Measurements from ENCODE around the gene CHKA. TPM values are rescaled to one million over a fixed set of nuclear protein-coding genes. Genes with fewer than 3 reads are reported as not detected.

The CHKA gene
- 34.9 TPM for polyA plus RNA-seq (2013, experiment 1 of 2)
- 33.0 TPM for polyA plus RNA-seq (2013, experiment 2 of 2)

DNA sequence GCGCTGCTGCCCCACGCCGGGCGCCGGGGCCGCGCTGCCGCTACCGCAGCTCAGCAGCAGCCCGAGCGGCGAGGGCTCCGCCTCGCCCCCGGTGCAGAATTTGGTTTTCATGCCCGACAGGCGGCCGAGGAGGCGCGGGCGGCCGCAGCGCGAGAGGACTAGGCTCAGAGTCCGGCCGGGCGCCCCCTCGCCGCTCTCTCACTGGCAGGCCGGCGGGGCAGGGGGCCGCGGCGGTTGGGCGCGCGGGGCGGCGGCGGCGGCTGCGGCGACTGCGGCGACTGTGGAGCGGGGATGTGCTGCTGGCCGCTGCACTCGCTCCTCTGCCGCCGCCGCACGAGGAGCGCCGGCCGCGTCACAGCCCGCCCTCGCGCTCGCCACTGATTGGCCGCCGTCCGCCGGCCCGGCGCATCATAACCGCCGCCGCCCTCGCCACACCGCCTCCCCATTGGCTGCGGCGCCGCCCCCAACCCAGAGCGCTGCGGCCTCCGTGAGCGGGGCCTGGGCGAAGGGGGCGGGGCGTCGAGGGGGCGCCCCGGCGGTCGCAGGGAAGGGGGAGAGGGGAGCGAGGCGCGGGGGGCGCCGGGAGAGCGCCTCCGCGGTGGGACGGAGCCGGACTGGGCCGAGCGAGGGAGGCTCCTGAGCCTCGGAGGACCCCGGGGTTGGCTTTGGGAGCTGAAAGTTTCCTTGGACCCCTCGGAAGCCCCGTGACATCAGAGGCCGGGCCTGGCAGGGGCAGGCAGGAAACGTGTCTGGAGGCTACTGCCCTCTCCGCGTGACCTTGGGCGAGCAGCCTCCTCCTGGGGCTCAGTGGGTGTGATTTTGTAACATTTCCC lies at the start of gene CHKA:
Gene CHKA (minus strand): TSS at position 322 of the 833 bp plus-strand sequence. CDS start 211 bp downstream, at position 111.
- no peaks in the 10 kb centered on the region for H3K27me3 ChIP-seq (ENCODE audit: insufficient read depth, low read length)
- H3K9ac ChIP-seq (ENCODE audit: low read depth, low read length) = peak within 1 kb of the TSS; percentile 83
- peaks cover 44% of the 10 kb centered on the region for H3K4me1 ChIP-seq (ENCODE audit: insufficient read depth, low read length)
- H3K9me3 ChIP-seq (ENCODE audit: insufficient read depth, low read depth, low read length) = no peaks in the 10 kb centered on the region
- 0 out of 2 replicates have a peak, but pooled peaks cover under 1% of the 10 kb centered on the region for H3K36me3 ChIP-seq (ENCODE audit: insufficient read depth, low read length)
- under 1% methylated on average over 107 of the region's 107 CpGs for WGBS
- H3K4me3 ChIP-seq (ENCODE audit: low read length) = peak within 1 kb of the TSS; percentile 99
- H3K27ac ChIP-seq (ENCODE audit: low read depth, low read length) = peak within 1 kb of the TSS; percentile 88

DNA sequence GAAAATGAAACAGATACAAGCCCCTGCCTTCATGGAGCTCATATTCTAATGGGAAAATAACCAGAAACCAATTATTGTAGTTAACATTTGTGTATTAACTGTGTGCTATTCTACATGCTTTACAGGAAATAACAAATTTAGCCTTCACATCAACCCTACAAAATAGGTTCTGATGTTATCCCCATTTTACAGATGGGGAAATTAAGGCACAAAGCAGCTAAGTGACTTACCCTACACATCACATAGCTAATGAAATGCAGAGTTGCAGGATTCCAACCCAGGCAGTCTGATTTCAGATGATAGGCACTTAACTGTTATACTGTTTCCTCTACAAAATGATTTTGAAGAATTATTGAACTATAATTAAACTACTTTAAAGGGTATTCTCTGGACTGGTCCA lies 48.3 kb upstream of the CHKA start:
- Histone ChIP-seq H3K27ac (ENCODE audit: low read depth, low read length) (no peak overlapping the region), H3K9me3 (ENCODE audit: insufficient read depth, low read depth, low read length) (no peaks in the 10 kb centered on the region), H3K36me3 (ENCODE audit: insufficient read depth, low read length) (peaks cover 89% of the 10 kb centered on the region), H3K4me3 (ENCODE audit: low read length) (no peak overlapping the region), H3K27me3 (ENCODE audit: insufficient read depth, low read length) (no peaks in the 10 kb centered on the region), H3K9ac (ENCODE audit: low read depth, low read length) (no peak overlapping the region), H3K4me1 (ENCODE audit: insufficient read depth, low read length) (no peaks in the 10 kb centered on the region)

DNA sequence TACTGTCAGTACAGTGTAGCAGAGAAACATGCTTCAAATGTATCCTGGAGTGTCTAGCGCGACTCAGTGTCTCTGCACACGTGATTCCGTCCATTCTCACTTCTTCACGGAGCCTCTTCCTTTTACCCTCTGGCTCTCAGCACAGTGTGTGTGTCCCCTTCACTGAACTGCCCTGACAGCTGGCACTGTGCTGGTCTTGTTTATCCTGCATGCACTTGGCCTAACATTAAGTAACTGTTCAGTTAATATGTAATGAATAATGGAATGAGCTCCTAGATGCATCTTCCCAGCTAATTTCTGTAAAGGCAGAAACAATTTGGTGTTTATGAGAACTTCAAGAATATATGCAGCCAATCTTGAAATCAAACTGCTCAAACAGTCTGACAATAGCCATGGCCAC lies 47.5 kb upstream of the CHKA start:
- Histone ChIP-seq H3K27me3 (ENCODE audit: insufficient read depth, low read length) (no peaks in the 10 kb centered on the region), H3K36me3 (ENCODE audit: insufficient read depth, low read length) (peaks cover 89% of the 10 kb centered on the region), H3K4me1 (ENCODE audit: insufficient read depth, low read length) (no peaks in the 10 kb centered on the region), H3K9me3 (ENCODE audit: insufficient read depth, low read depth, low read length) (no peaks in the 10 kb centered on the region), H3K9ac (ENCODE audit: low read depth, low read length) (no peak overlapping the region), H3K4me3 (ENCODE audit: low read length) (no peak overlapping the region), H3K27ac (ENCODE audit: low read depth, low read length) (no peak overlapping the region)
- WGBS = 96% methylated on average over 5 of the region's 5 CpGs

DNA sequence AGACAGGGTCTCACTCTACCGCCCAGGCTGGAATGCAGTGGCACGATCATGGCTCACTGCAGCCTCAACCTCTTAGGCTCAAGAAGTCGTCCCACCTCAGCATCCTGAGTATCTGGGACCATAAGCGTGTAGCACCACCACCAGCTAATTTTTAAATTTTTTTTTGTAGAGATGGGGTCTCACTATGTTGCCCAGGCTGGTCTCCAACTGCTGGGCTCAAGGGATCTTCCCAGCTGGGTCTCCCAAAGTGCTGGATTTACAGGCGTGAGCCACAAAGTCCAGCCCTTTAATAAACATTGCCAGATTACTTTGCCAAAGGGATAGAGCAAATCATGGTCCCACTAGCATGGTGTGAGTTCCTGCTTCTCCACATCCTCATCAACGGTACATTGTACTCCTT lies 46.3 kb upstream of the CHKA start:
- peaks cover 81% of the 10 kb centered on the region for H3K36me3 ChIP-seq (ENCODE audit: insufficient read depth, low read length)
- 95% methylated on average over 6 of the region's 6 CpGs for WGBS
- no peak overlapping the region for H3K4me3 ChIP-seq (ENCODE audit: low read length)
- H3K9me3 ChIP-seq (ENCODE audit: insufficient read depth, low read depth, low read length) = no peaks in the 10 kb centered on the region
- no peak overlapping the region for H3K9ac ChIP-seq (ENCODE audit: low read depth, low read length)
- no peaks in the 10 kb centered on the region for H3K27me3 ChIP-seq (ENCODE audit: insufficient read depth, low read length)
- H3K27ac ChIP-seq (ENCODE audit: low read depth, low read length) = no peak overlapping the region
- H3K4me1 ChIP-seq (ENCODE audit: insufficient read depth, low read length) = no peaks in the 10 kb centered on the region

DNA sequence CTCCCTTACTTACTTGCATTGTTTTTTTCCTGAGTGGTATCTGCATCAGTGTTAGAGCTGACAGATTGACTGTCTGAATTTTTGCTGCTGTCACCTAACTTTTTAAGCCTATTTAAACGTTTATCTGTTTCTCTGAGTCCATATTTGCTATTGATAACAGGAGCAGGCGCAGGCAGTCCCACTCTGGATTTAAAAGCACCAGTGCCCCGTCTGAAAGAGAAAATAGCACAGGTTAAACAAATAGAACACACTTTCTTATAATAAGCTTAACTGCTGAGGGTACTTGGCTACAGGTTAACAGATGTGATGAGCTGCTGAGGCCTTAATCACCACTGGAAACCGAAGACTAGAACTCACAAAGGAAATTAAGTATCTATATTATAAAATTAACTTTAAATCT lies 45.8 kb upstream of the CHKA start:
- 97% methylated on average over 3 of the region's 4 CpGs for WGBS
- no peak overlapping the region for H3K9ac ChIP-seq (ENCODE audit: low read depth, low read length)
- H3K36me3 ChIP-seq (ENCODE audit: insufficient read depth, low read length) = peaks cover 76% of the 10 kb centered on the region
- H3K27me3 ChIP-seq (ENCODE audit: insufficient read depth, low read length) = no peaks in the 10 kb centered on the region
- H3K4me3 ChIP-seq (ENCODE audit: low read length) = no peak overlapping the region
- no peaks in the 10 kb centered on the region for H3K9me3 ChIP-seq (ENCODE audit: insufficient read depth, low read depth, low read length)
- no peak overlapping the region for H3K27ac ChIP-seq (ENCODE audit: low read depth, low read length)
- no peaks in the 10 kb centered on the region for H3K4me1 ChIP-seq (ENCODE audit: insufficient read depth, low read length)

DNA sequence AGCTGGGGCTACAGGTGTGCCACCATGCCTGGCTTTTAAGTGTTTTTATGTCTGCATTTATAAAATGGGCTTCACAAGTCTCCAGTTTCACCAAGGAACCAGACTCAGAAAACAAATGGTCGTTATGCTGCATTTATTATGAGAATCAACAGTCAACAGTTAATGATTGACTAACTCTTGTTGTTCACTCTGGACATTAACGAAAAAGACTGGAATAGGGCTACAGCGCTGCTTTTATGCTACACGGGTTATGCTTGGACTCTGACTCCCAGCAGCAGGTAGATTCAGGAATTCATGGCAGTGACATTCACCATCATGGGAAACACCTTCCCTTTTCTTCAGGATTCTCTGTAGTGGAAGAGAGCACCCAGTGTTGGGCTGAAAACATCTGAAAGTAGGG lies 44.4 kb upstream of the CHKA start:
- Histone ChIP-seq H3K36me3 (ENCODE audit: insufficient read depth, low read length) (peaks cover 62% of the 10 kb centered on the region), H3K27me3 (ENCODE audit: insufficient read depth, low read length) (no peaks in the 10 kb centered on the region), H3K27ac (ENCODE audit: low read depth, low read length) (no peak overlapping the region), H3K9ac (ENCODE audit: low read depth, low read length) (no peak overlapping the region), H3K4me1 (ENCODE audit: insufficient read depth, low read length) (no peaks in the 10 kb centered on the region), H3K4me3 (ENCODE audit: low read length) (no peak overlapping the region), H3K9me3 (ENCODE audit: insufficient read depth, low read depth, low read length) (no peaks in the 10 kb centered on the region)
- 95% methylated on average over 4 of the region's 4 CpGs for WGBS

DNA sequence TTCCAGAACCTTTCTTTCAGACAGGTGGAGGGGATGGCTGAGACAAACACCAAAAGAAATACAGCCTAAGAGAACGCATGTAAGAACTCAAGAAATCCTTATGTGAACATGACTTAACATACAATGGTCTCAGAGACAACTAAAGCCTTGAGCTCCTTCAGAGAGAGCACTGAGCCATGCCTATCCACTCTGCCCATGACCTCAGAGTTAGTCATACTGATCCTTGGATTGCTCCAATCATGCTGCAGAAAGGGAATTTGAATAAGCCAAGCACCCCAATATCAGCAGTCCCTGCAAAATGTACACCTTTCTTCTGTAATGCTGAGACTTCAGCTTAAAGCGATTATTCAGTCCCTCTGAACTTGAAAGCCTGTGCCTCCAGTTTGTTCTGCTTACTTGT lies 43.2 kb upstream of the CHKA start:
- 99% methylated on average over 2 of the region's 2 CpGs for WGBS
- Histone ChIP-seq H3K4me3 (ENCODE audit: low read length) (no peak overlapping the region), H3K27me3 (ENCODE audit: insufficient read depth, low read length) (no peaks in the 10 kb centered on the region), H3K9ac (ENCODE audit: low read depth, low read length) (no peak overlapping the region), H3K27ac (ENCODE audit: low read depth, low read length) (no peak overlapping the region), H3K9me3 (ENCODE audit: insufficient read depth, low read depth, low read length) (no peaks in the 10 kb centered on the region), H3K4me1 (ENCODE audit: insufficient read depth, low read length) (no peaks in the 10 kb centered on the region), H3K36me3 (ENCODE audit: insufficient read depth, low read length) (peaks cover 51% of the 10 kb centered on the region)

DNA sequence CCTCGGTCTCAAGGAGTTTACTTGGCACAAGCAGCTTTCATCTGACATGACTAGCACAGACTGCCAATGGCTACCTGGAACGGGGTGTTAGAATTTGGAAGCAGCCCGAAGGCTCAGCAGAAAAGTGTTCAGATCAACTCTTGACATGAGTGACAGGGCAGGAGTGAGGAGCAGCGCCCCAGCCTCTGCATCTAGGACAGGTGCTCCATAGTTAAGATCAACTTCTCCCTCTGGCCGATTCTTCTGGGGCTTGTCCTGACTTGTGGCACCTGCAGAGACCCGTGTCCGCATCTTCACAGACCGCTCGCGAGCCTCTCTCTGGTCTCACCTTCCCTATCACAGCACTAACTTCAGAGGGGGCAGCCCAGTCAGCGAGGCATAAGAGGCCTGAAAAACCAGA lies 42.5 kb upstream of the CHKA start:
- WGBS = 90% methylated on average over 11 of the region's 11 CpGs

DNA sequence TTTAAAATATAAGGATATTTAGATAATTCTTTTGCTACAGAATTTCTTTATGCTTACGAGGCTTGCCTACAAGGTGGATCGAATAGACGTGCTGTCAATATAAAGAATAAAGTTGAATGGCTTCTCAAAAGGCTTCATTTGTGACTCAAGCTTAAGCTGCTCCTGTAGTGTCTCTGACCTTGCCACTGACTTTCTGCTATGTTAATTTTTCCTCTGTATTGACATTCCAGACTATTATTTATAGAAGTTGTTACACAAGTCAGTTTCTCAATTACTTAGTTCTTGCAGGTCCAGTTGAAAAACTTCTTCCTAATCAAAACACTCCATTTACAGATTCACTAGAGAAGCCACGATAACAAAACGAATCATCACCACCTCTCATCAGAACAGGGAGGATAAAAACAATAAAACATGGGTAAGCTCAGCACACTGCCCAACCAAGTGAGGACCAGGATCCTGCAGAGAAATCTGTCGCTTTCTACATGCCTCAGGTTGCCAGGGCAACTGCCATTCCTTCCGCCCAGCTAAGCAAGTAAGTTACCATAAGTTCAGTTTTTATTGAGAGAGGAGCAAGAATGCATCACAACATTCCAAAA lies 39.0 kb upstream of the CHKA start:
- no peaks in the 10 kb centered on the region for H3K4me1 ChIP-seq (ENCODE audit: insufficient read depth, low read length)
- WGBS = 95% methylated on average over 7 of the region's 7 CpGs
- H3K36me3 ChIP-seq (ENCODE audit: insufficient read depth, low read length) = peaks cover 26% of the 10 kb centered on the region
- no peak overlapping the region for H3K27ac ChIP-seq (ENCODE audit: low read depth, low read length)
- H3K4me3 ChIP-seq (ENCODE audit: low read length) = no peak overlapping the region
- no peaks in the 10 kb centered on the region for H3K27me3 ChIP-seq (ENCODE audit: insufficient read depth, low read length)
- H3K9ac ChIP-seq (ENCODE audit: low read depth, low read length) = no peak overlapping the region
- H3K9me3 ChIP-seq (ENCODE audit: insufficient read depth, low read depth, low read length) = no peaks in the 10 kb centered on the region

More for the DNA sequence above, 42.5 kb upstream of the CHKA start:
- Histone ChIP-seq H3K27ac (ENCODE audit: low read depth, low read length) (no peak overlapping the region), H3K4me3 (ENCODE audit: low read length) (no peak overlapping the region), H3K27me3 (ENCODE audit: insufficient read depth, low read length) (no peaks in the 10 kb centered on the region), H3K9me3 (ENCODE audit: insufficient read depth, low read depth, low read length) (no peaks in the 10 kb centered on the region), H3K4me1 (ENCODE audit: insufficient read depth, low read length) (no peaks in the 10 kb centered on the region), H3K9ac (ENCODE audit: low read depth, low read length) (no peak overlapping the region), H3K36me3 (ENCODE audit: insufficient read depth, low read length) (peaks cover 45% of the 10 kb centered on the region)

DNA sequence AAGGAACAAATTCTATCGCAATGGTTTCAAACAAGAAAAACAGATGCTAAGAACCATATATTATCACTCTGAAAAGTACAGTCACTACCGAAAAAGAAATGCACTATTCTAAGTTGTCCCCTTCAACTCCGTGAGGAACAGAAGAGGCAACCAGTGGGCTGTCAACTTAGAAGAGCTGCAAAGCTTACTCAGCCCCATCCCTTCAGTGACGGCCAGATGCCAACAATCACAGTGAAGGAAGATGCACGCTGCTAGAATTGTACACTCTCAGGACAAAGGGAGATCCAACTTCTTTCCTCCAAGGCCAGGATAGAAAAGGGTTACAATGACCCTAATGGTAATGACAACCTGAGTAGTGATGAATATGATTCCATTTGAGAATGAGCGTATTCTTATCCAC lies 38.5 kb upstream of the CHKA start:
- Histone ChIP-seq H3K36me3 (ENCODE audit: insufficient read depth, low read length) (peaks cover 26% of the 10 kb centered on the region), H3K27me3 (ENCODE audit: insufficient read depth, low read length) (no peaks in the 10 kb centered on the region), H3K9ac (ENCODE audit: low read depth, low read length) (no peak overlapping the region), H3K27ac (ENCODE audit: low read depth, low read length) (no peak overlapping the region), H3K4me3 (ENCODE audit: low read length) (no peak overlapping the region), H3K4me1 (ENCODE audit: insufficient read depth, low read length) (no peaks in the 10 kb centered on the region), H3K9me3 (ENCODE audit: insufficient read depth, low read depth, low read length) (no peaks in the 10 kb centered on the region)
- WGBS = 96% methylated on average over 5 of the region's 6 CpGs

DNA sequence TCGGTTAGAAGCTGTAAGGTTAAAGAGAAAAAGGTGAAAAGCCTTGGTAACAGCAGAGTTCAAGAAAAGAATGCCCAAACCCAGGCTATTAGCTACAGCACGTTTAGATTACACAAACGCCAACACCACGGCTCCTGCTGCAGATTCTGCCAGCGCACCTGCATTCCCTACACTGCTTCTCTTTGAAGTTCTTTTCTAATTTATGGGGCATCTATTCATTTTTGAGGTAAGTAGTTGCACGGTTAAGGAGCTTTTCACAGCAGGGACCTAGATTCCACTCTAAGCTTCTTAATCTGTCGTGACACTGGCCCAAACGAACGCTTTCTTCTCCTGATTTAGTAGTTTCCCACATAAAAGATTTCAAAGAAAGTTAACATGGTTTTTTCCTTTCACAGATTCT lies 38.0 kb upstream of the CHKA start:
- H3K4me3 ChIP-seq (ENCODE audit: low read length) = no peak overlapping the region
- H3K9ac ChIP-seq (ENCODE audit: low read depth, low read length) = no peak overlapping the region
- H3K36me3 ChIP-seq (ENCODE audit: insufficient read depth, low read length) = peaks cover 24% of the 10 kb centered on the region
- no peaks in the 10 kb centered on the region for H3K27me3 ChIP-seq (ENCODE audit: insufficient read depth, low read length)
- no peaks in the 10 kb centered on the region for H3K4me1 ChIP-seq (ENCODE audit: insufficient read depth, low read length)
- WGBS = 93% methylated on average over 9 of the region's 9 CpGs
- H3K9me3 ChIP-seq (ENCODE audit: insufficient read depth, low read depth, low read length) = no peaks in the 10 kb centered on the region
- H3K27ac ChIP-seq (ENCODE audit: low read depth, low read length) = no peak overlapping the region

All from HUES64 (cell line).